Measurements from ENCODE around the gene CCDC174. TPM values are rescaled to one million over a fixed set of nuclear protein-coding genes. Genes with fewer than 3 reads are reported as not detected.
A peak's percentile ranks its signal among the peaks of the same experiment; 100 is the strongest.

CCDC174 gene
- total RNA-seq, 1 experiment from 2014 or later = 28.7 TPM

DNA sequence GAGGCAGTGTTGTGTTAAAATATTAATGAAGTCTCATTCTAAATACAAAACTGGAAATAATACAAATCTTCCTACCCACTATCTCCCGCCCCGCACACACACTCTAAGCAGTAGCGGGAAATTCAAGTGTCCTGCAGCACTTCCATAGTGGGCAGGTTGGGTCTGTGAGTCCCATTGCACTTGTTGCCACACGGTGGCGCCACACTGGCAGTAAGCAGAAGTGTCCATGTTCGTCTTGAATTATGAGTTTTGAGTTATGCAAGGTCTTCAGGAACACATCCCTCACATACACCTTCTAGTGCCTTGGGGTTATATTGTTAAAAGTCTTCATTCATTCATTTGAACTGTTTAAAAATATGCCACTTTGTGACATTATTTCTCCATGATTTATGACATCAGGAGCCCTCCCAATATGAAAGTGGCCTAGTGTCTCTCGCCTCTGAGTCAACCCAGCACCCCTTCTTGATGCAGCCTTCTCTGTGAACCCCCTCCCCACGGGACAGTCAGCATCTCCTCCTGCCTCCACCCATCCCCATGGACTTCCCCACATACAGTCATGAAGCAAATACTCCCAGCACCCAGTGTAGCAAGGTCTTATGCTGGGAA, 17.6 kb upstream of the CCDC174 start:
- ChIA-PET CTCF (interaction anchor here (1.0 kb wide), 1 partner anchor 11 kb away, joined by 3 read pairs; no protein-coding TSS in a partner anchor), POLR2A (no interaction called here)
- Mint-ChIP-seq H3K27me3 (ENCODE audit: insufficient read depth, unreplicated experiment) (peaks cover 13% of the 10 kb centered on the region), H3K27ac (ENCODE audit: low read depth, unreplicated experiment) (no peak overlapping the region), H3K4me3 (ENCODE audit: unreplicated experiment) (no peak overlapping the region), H3K36me3 (ENCODE audit: insufficient read depth, unreplicated experiment) (no peaks in the 10 kb centered on the region), H3K4me1 (ENCODE audit: insufficient read depth, unreplicated experiment) (no peaks in the 10 kb centered on the region), H3K9me3 (ENCODE audit: unreplicated experiment) (no peaks in the 10 kb centered on the region)
- no TSS peak for BruUV-seq (replicated peaks)
- peak; percentile 73 for DNase-seq (ENCODE audit: unreplicated experiment)
- intact Hi-C loops (cut with micrococcal nuclease) = loop anchor here (1.0 to 5.0 kb wide), 2 partner anchors 148 to 287 kb away; no protein-coding TSS in a partner anchor
- TF ChIP-seq, protein P1, sequence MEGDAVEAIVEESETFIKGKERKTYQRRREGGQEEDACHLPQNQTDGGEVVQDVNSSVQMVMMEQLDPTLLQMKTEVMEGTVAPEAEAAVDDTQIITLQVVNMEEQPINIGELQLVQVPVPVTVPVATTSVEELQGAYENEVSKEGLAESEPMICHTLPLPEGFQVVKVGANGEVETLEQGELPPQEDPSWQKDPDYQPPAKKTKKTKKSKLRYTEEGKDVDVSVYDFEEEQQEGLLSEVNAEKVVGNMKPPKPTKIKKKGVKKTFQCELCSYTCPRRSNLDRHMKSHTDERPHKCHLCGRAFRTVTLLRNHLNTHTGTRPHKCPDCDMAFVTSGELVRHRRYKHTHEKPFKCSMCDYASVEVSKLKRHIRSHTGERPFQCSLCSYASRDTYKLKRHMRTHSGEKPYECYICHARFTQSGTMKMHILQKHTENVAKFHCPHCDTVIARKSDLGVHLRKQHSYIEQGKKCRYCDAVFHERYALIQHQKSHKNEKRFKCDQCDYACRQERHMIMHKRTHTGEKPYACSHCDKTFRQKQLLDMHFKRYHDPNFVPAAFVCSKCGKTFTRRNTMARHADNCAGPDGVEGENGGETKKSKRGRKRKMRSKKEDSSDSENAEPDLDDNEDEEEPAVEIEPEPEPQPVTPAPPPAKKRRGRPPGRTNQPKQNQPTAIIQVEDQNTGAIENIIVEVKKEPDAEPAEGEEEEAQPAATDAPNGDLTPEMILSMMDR (IDR thresholded peaks at IDR 0.05; ENCODE audit: unreplicated experiment) = peak; percentile 74

DNA sequence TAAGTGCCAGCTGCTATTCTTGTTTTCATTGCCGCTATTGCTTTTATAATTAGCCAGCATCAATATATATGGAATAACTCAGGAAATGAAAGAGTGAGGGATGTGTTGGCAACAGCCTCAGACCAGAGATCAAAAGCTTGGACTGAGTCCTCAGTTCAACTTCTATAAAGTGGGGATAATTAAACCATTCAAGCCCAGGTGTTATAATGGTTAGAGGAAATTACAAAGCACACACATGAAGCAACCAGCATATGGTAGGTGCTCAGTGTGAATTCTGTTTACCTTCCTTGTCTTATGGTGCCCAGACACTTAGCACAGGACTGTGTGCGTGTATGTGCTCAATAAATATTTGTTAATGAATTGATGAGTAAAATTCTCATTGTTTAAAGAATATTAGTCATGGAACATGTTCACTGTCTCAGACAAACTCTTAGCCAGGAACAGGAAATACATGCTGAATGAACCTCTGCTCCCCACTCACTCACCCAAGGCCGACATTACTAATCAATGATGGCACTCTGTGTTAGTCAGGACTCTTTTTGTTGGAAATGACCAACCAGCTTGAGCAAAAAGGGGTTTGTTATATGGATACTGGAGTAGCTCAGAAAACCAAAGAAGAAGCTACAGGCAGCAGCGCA, 16.7 kb upstream of the CCDC174 start:
- Mint-ChIP-seq H3K36me3 (ENCODE audit: insufficient read depth, unreplicated experiment) (no peaks in the 10 kb centered on the region), H3K27me3 (ENCODE audit: insufficient read depth, unreplicated experiment) (peaks cover 13% of the 10 kb centered on the region), H3K9me3 (ENCODE audit: unreplicated experiment) (no peaks in the 10 kb centered on the region), H3K4me3 (ENCODE audit: unreplicated experiment) (no peak overlapping the region), H3K27ac (ENCODE audit: low read depth, unreplicated experiment) (no peak overlapping the region), H3K4me1 (ENCODE audit: insufficient read depth, unreplicated experiment) (peaks cover 2% of the 10 kb centered on the region)
- TF ChIP-seq, protein P1 (IDR thresholded peaks at IDR 0.05; ENCODE audit: unreplicated experiment) = no peak
- DNase-seq (ENCODE audit: unreplicated experiment) = no peak
- ChIA-PET CTCF (interaction anchor here (0.5 to 1.5 kb wide), 5 partner anchors 8 to 287 kb away, joined by 3 to 5 read pairs (median 3); no protein-coding TSS in a partner anchor), POLR2A (interaction anchor here (1.5 kb wide), 1 partner anchor 17 kb away, joined by 3 read pairs; the partner anchor contains the start of gene CCDC174)
- no TSS peak for BruUV-seq (replicated peaks)
- intact Hi-C loops (cut with micrococcal nuclease) = loop anchor here (5.0 kb wide), 1 partner anchor 147 kb away; no protein-coding TSS in a partner anchor

DNA sequence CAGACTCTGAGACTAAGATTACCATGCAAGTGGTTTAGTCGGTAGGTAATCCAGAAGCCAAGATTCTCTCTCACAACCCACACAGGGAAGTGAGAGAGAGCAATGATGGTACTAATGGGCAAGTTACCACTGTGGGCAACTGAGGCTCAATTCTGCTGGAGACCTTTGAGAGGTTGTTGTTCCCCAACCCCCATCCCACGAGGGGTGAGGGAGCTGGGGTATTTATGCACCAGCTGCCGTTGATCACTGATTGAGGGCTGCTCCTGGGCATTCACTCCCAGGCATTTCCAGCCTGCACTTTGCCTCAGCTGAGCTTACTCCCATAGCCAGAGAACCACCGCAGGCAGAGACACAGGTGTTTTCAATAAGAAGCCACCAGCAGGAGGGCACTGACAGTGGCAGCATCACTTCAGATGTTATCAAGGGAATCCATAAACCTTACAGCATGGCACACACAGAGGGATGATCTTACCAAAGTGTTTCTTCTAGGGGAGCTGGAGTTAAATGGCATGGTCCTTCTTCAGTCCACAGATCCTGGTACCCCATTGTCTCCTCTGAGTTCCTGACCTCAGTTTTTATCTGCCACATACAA, 15.0 kb upstream of the CCDC174 start:
- ChIA-PET CTCF (interaction anchor here (0.9 to 1.5 kb wide), 4 partner anchors 10 to 284 kb away, joined by 3 to 5 read pairs (median 3); no protein-coding TSS in a partner anchor), POLR2A (no interaction called here)
- H3K9me3 Mint-ChIP-seq (ENCODE audit: unreplicated experiment) = no peaks in the 10 kb centered on the region
- H3K4me1 Mint-ChIP-seq (ENCODE audit: insufficient read depth, unreplicated experiment) = peaks cover 9% of the 10 kb centered on the region
- no peak overlapping the region for H3K4me3 Mint-ChIP-seq (ENCODE audit: unreplicated experiment)
- no TSS peak for BruUV-seq (replicated peaks)
- no peaks in the 10 kb centered on the region for H3K36me3 Mint-ChIP-seq (ENCODE audit: insufficient read depth, unreplicated experiment)
- TF ChIP-seq, protein P1 (IDR thresholded peaks at IDR 0.05; ENCODE audit: unreplicated experiment) = no peak
- DNase-seq (ENCODE audit: unreplicated experiment) = no peak
- H3K27ac Mint-ChIP-seq (ENCODE audit: low read depth, unreplicated experiment) = no peak overlapping the region
- intact Hi-C loops (cut with micrococcal nuclease) = no loop called here
- H3K27me3 Mint-ChIP-seq (ENCODE audit: insufficient read depth, unreplicated experiment) = peaks cover 13% of the 10 kb centered on the region

DNA sequence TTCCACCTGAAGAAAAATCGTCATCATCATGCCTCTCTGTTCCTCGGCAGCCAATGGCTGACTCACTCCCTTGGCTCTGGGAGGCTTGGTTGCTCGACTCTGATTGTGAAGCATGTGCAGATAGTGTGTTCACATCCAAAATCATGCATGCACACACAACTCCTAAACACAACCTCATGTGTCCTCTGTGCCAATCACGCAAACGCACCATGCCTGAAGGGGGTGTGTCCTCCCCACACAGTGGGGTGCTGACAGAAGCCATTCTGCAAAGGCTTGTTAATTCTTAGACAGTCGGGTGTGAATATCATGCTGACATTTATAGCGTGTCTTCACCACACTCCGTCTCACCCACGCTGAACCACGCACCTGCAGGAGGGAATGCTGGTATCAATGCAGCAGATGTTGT, 11.4 kb upstream of the CCDC174 start:
- TF ChIP-seq, protein P1 (IDR thresholded peaks at IDR 0.05; ENCODE audit: unreplicated experiment) = no peak
- BruUV-seq (replicated peaks) = no TSS peak
- no peak overlapping the region for H3K27ac Mint-ChIP-seq (ENCODE audit: low read depth, unreplicated experiment)
- CTCF ChIA-PET = no interaction called here
- H3K4me3 Mint-ChIP-seq (ENCODE audit: unreplicated experiment) = no peak overlapping the region
- POLR2A ChIA-PET = interaction anchor here (2.8 kb wide), 1 partner anchor 11 kb away, joined by 15 read pairs; the partner anchor contains the start of gene CCDC174
- peak; percentile 43 for DNase-seq (ENCODE audit: unreplicated experiment)
- peaks cover 42% of the 10 kb centered on the region for H3K27me3 Mint-ChIP-seq (ENCODE audit: insufficient read depth, unreplicated experiment)
- no peaks in the 10 kb centered on the region for H3K9me3 Mint-ChIP-seq (ENCODE audit: unreplicated experiment)
- H3K36me3 Mint-ChIP-seq (ENCODE audit: insufficient read depth, unreplicated experiment) = no peaks in the 10 kb centered on the region
- peaks cover 9% of the 10 kb centered on the region for H3K4me1 Mint-ChIP-seq (ENCODE audit: insufficient read depth, unreplicated experiment)
- intact Hi-C loops (cut with micrococcal nuclease) = no loop called here

All from MCF 10A (cell line).